Measurements from ENCODE around the gene TBKBP1. TPM values are rescaled to one million over a fixed set of nuclear protein-coding genes. Genes with fewer than 3 reads are reported as not detected.

TBKBP1 gene
- total RNA-seq, 4 donors from 2014 or later = 3.0 to 23.1 (median 5.2) TPM

GRCh38 chr17:47704736-47705135 is 10.8 kb downstream of the TBKBP1 start:
- no peak overlapping the region for H3K4me3 ChIP-seq
- H3K27ac ChIP-seq = no peak overlapping the region
- no peak for TF ChIP-seq CTCF (IDR thresholded peaks at IDR 0.05)
- no peak for TF ChIP-seq POLR2A (IDR thresholded peaks at IDR 0.05)
- peak in 1 of 3 donors; percentile 33 for DNase-seq
- H3K27me3 ChIP-seq = no peaks in the 10 kb centered on the region
- H3K36me3 ChIP-seq = no peaks in the 10 kb centered on the region
- no peaks in the 10 kb centered on the region for H3K9me3 ChIP-seq
- H3K4me1 ChIP-seq = peaks cover 0 to 29% (median 14%) of the 10 kb centered on the region in 4 donors

GRCh38 chr17:47705536-47706530 is 11.9 kb downstream of the TBKBP1 start:
- DNase-seq = no peak
- Histone ChIP-seq H3K27ac (peak overlapping the region in 2 of 4 donors; percentile 6 to 25), H3K9me3 (no peaks in the 10 kb centered on the region), H3K27me3 (no peaks in the 10 kb centered on the region), H3K4me3 (no peak overlapping the region), H3K4me1 (peaks cover 0 to 29% (median 14%) of the 10 kb centered on the region in 4 donors), H3K36me3 (peaks cover 0 to 7% (median 0%) of the 10 kb centered on the region in 3 donors)
- TF ChIP-seq CTCF (IDR thresholded peaks at IDR 0.05) (no peak), POLR2A (IDR thresholded peaks at IDR 0.05) (no peak)

- no peak overlapping the region for H3K27ac ChIP-seq
- TF ChIP-seq CTCF (IDR thresholded peaks at IDR 0.05) (no peak), POLR2A (IDR thresholded peaks at IDR 0.05) (no peak)
- H3K36me3 ChIP-seq = peaks cover 0 to 7% (median 0%) of the 10 kb centered on the region in 3 donors
- H3K4me1 ChIP-seq = peaks cover 0 to 29% (median 14%) of the 10 kb centered on the region in 4 donors
- no peak overlapping the region for H3K4me3 ChIP-seq
- no peaks in the 10 kb centered on the region for H3K9me3 ChIP-seq
- DNase-seq = no peak
- no peaks in the 10 kb centered on the region for H3K27me3 ChIP-seq
These were observed 13.3 kb downstream of the TBKBP1 start for GRCh38 chr17:47707056-47707804.

- no peak for DNase-seq
- no peaks in the 10 kb centered on the region for H3K9me3 ChIP-seq
- H3K36me3 ChIP-seq = peaks cover 0 to 7% (median 0%) of the 10 kb centered on the region in 3 donors
- peaks cover 0 to 29% (median 11%) of the 10 kb centered on the region in 4 donors for H3K4me1 ChIP-seq
- H3K4me3 ChIP-seq = no peak overlapping the region
- no peak overlapping the region for H3K27ac ChIP-seq
- TF ChIP-seq CTCF (IDR thresholded peaks at IDR 0.05) = no peak
- no peak for TF ChIP-seq POLR2A (IDR thresholded peaks at IDR 0.05)
- H3K27me3 ChIP-seq = no peaks in the 10 kb centered on the region
These were observed 13.9 kb downstream of the TBKBP1 start for GRCh38 chr17:47707884-47708283.

- Histone ChIP-seq H3K27ac (no peak overlapping the region), H3K9me3 (no peaks in the 10 kb centered on the region), H3K4me1 (peaks cover 0 to 27% (median 7%) of the 10 kb centered on the region in 4 donors), H3K27me3 (no peaks in the 10 kb centered on the region), H3K4me3 (peak overlapping the region in 2 of 4 donors; percentile 37 to 52), H3K36me3 (peaks cover 0 to 7% (median 0%) of the 10 kb centered on the region in 3 donors)
- TF ChIP-seq POLR2A (IDR thresholded peaks at IDR 0.05) = no peak
- no peak for TF ChIP-seq CTCF (IDR thresholded peaks at IDR 0.05)
- no peak for DNase-seq
These were observed 14.4 kb downstream of the TBKBP1 start for GRCh38 chr17:47708312-47708863.

Data from Peyer's patch (tissue), 4 donors.